Fibroblast of lung (primary cell): ENCODE data around the gene ZNF408. TPM values are rescaled to one million over a fixed set of nuclear protein-coding genes. Genes with fewer than 3 reads are reported as not detected.

Source experiments
- DNase-seq, 2 donors: peaks; one replicate each; pipeline versions ENCODE4 v3.0.0 to v3.0.0-alpha.2; 2010; ENCODE audit warnings: low read depth in 2 of 2
- H2AFZ ChIP-seq: 2 replicates; pipeline ENCODE4 v1.5.1; 2012; ENCODE audit warnings: low read length, control low read depth, inconsistent platforms
- H3K27ac ChIP-seq: 2 replicates; pipeline ENCODE4 v1.5.1; 2011; ENCODE audit warnings: low read length, control low read depth; ENCODE audit not compliant: insufficient read depth
- H3K27me3 ChIP-seq: 2 replicates; pipeline ENCODE4 v1.5.1; 2011; ENCODE audit warnings: mild to moderate bottlenecking, low read length; ENCODE audit not compliant: control insufficient read depth, insufficient read depth
- H3K36me3 ChIP-seq: 2 replicates; pipeline ENCODE4 v1.5.1; 2011; ENCODE audit warnings: low read length; ENCODE audit not compliant: control insufficient read depth, insufficient read depth
- H3K4me1 ChIP-seq: 2 replicates; pipeline ENCODE4 v1.5.1; 2011; ENCODE audit warnings: low read length; ENCODE audit not compliant: control insufficient read depth, insufficient read depth; ENCODE audit errors: extremely low read depth
- H3K4me2 ChIP-seq: 2 replicates; pipeline ENCODE4 v1.5.1; 2011; ENCODE audit warnings: low read length, control low read depth; ENCODE audit not compliant: insufficient read depth; ENCODE audit errors: extremely low read depth
- H3K4me3 ChIP-seq, 4 experiments: fragments of 200-600 bp in 1 of 4; sonication (generic) in 1 of 4; replicated peaks in 1 of 4; 2 replicates each; pipeline ENCODE4 v1.5.1; 2011 to 2016; ENCODE audit warnings: low read length in 4 of 4, low read depth in 3 of 4, mild to moderate bottlenecking in 3 of 4, control low read depth in 2 of 4, inconsistent platforms in 1 of 4, mixed read lengths in 1 of 4; ENCODE audit not compliant: insufficient read depth in 1 of 4; ENCODE audit errors: control extremely low read depth in 1 of 4
- H3K79me2 ChIP-seq: 2 replicates; pipeline ENCODE4 v1.5.1; 2012; ENCODE audit warnings: mild to moderate bottlenecking, low read length, inconsistent platforms; ENCODE audit not compliant: control insufficient read depth, insufficient read depth
- H3K9ac ChIP-seq: 2 replicates; pipeline ENCODE4 v1.5.1; 2011; ENCODE audit warnings: mild to moderate bottlenecking, low read length, control low read depth; ENCODE audit not compliant: insufficient read depth
- H3K9me3 ChIP-seq: 2 replicates; pipeline ENCODE4 v1.5.1; 2012; ENCODE audit warnings: low read depth, low read length; ENCODE audit not compliant: control insufficient read depth, insufficient read depth
- H4K20me1 ChIP-seq: 2 replicates; pipeline ENCODE4 v1.5.1; 2011; ENCODE audit warnings: low read length; ENCODE audit not compliant: control insufficient read depth, insufficient read depth; ENCODE audit errors: extremely low read depth
- CTCF ChIP-seq, 2 donors: IDR thresholded peaks in 1 of 2; conservative IDR thresholded peaks in 1 of 2; 1 replicate in 1 of 2; 2 replicates in 1 of 2; pipeline ENCODE4 v1.5.1; 2011 to 2012; ENCODE audit warnings: low read length in 2 of 2, control low read depth in 1 of 2, inconsistent platforms in 1 of 2, low read depth in 1 of 2, mild to moderate bottlenecking in 1 of 2
- EZH2 ChIP-seq: IDR thresholded peaks from 2 replicates; pipeline ENCODE4 v1.5.1; 2012; ENCODE audit warnings: low read length, control low read depth, mild to moderate bottlenecking; ENCODE audit errors: missing control alignments
- polyA plus RNA-seq, 2 donors: library from polyadenylated mRNA; depleted of rRNA in 1 of 2; stranded (reverse) in 1 of 2; unstranded in 1 of 2; fragments of >200 nt; gene quantifications; 2 replicates each; pipeline ENCODE4 v1.2.1, GENCODE V29; 2011 to 2012; ENCODE audit warnings: missing spikeins in 1 of 2
- total RNA-seq: library from RNA; depleted of rRNA; stranded (reverse); fragments of >200 nt; gene quantifications from 2 replicates; pipeline ENCODE4 v1.2.1, GENCODE V29; 2014

Gene ZNF408
- total and polyA plus RNA-seq, 2 donors (not counting 1 experiment from before 2014, with no cell fraction given) = 4.2 to 7.9 TPM

DNA sequence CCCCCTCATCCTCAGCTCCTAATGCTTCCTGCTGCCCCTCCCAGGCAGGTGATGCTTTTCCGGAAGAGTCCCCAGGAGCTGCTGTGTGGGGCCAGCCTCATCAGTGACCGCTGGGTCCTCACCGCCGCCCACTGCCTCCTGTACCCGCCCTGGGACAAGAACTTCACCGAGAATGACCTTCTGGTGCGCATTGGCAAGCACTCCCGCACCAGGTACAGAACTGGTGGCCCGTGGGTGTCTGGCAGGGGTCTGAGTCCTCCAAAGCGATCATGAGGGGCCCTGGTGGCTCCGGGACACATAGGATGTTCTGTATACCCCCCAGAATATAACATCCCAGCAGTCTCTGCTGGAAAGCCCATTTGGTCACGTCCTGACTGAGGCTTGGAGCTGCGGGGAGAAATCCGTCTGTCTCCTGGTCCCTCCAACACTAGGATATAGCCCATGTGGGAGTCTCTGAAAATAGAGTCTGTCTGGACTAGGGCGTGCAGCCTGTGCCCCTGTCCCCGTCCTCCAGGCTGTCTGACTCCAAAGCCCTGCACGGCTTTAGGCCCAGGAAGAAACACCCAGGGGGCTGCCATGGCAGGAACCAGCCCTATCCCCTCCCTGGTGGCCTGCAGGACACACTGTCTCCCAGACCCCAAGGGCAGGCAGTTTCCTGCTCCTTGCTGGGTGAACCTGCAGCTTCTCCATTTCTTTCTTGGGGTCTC lies 27.3 kb downstream of the ZNF408 start:
- Histone ChIP-seq H3K9me3 (no peaks in the 10 kb centered on the region), H3K4me1 (no peaks in the 10 kb centered on the region), H3K4me2 (no peak overlapping the region), H3K27me3 (no peaks in the 10 kb centered on the region), H3K27ac (no peak overlapping the region), H3K36me3 (no peaks in the 10 kb centered on the region), H3K9ac (no peak overlapping the region), H3K4me3 (no peak overlapping the region), H3K79me2 (no peaks in the 10 kb centered on the region), H4K20me1 (no peaks in the 10 kb centered on the region), H2AFZ (no peak overlapping the region)
- no peak for TF ChIP-seq EZH2
- no peak for TF ChIP-seq CTCF (conservative IDR thresholded peaks at IDR 0.05 in 1 of 2, IDR thresholded peaks at IDR 0.05 in 1 of 2; ENCODE audit: low read depth in 1 of 2, low read length in 2 of 2)
- DNase-seq = no peak

GRCh38 chr11:46728659-46729040 lies 27.8 kb downstream of the ZNF408 start:
- H3K4me2 ChIP-seq = no peak overlapping the region
- H4K20me1 ChIP-seq = no peaks in the 10 kb centered on the region
- H3K4me3 ChIP-seq = no peak overlapping the region
- H3K79me2 ChIP-seq = no peaks in the 10 kb centered on the region
- H3K27me3 ChIP-seq = no peaks in the 10 kb centered on the region
- no peaks in the 10 kb centered on the region for H3K36me3 ChIP-seq
- TF ChIP-seq CTCF (conservative IDR thresholded peaks at IDR 0.05 in 1 of 2, IDR thresholded peaks at IDR 0.05 in 1 of 2; ENCODE audit: low read depth in 1 of 2, low read length in 2 of 2) (no peak), EZH2 (no peak)
- DNase-seq = no peak
- H3K27ac ChIP-seq = no peak overlapping the region
- no peaks in the 10 kb centered on the region for H3K9me3 ChIP-seq
- H3K9ac ChIP-seq = no peak overlapping the region
- H3K4me1 ChIP-seq = no peaks in the 10 kb centered on the region
- H2AFZ ChIP-seq = no peak overlapping the region

GRCh38 chr11:46729110-46730027 lies 28.5 kb downstream of the ZNF408 start:
- Histone ChIP-seq H3K36me3 (no peaks in the 10 kb centered on the region), H4K20me1 (no peaks in the 10 kb centered on the region), H3K4me1 (no peaks in the 10 kb centered on the region), H3K27me3 (no peaks in the 10 kb centered on the region), H3K9me3 (no peaks in the 10 kb centered on the region), H3K4me3 (no peak overlapping the region), H3K4me2 (no peak overlapping the region), H3K27ac (no peak overlapping the region), H3K9ac (no peak overlapping the region), H2AFZ (no peak overlapping the region), H3K79me2 (no peaks in the 10 kb centered on the region)
- peak in 1 of 2 donors; percentile 18 for DNase-seq
- TF ChIP-seq CTCF (conservative IDR thresholded peaks at IDR 0.05 in 1 of 2, IDR thresholded peaks at IDR 0.05 in 1 of 2; ENCODE audit: low read depth in 1 of 2, low read length in 2 of 2) (no peak), EZH2 (no peak)
